ENCODE measurements around the gene UNC5C.

UNC5C gene

DNA sequence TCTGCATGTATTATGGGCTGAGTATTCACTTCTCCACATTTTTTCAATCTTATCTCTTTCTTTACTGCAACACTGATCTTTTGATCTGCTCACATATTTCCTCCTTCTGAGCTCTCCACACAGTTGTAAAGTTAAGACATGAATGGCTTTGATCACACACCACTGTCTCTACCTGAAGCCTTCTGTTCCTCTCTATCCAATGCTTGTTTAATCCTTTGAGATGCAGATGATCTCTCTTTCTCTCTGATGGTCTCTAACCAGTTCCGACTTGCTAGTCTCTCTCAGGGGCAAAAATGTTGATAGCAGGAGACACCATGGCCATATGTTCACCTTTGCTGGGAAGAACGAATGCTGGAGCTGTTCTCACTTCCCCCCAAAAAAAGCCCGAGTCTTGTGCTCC lies 162.4 kb downstream of the UNC5C start:
- no peak for DNase-seq

- no peak for DNase-seq
Measured at GRCh38 chr4:95381843-95382580, 166.8 kb downstream of the UNC5C start.

DNA sequence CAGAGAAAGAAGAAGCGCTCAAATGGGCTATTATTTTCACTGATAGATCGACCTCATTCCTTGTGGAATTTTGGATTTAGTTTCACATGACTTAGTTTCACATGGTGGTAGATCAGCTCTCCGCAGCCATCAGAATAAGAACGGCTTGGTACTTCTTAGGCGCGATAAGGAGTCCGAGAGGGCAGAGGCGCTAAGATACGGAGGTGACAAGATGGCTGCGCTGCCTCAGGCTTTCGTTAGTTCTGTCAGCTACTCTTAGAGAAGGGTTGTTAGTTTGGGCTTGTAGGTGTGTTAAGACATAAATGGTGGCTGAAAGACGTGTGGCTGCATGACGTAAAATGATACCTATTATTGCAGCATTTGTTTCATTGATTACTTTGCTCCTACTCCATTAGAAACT lies 169.1 kb downstream of the UNC5C start:
- DNase-seq = no peak

GRCh38 chr4:95377366-95377900 lies 171.3 kb downstream of the UNC5C start:
- DNase-seq = no peak

DNA sequence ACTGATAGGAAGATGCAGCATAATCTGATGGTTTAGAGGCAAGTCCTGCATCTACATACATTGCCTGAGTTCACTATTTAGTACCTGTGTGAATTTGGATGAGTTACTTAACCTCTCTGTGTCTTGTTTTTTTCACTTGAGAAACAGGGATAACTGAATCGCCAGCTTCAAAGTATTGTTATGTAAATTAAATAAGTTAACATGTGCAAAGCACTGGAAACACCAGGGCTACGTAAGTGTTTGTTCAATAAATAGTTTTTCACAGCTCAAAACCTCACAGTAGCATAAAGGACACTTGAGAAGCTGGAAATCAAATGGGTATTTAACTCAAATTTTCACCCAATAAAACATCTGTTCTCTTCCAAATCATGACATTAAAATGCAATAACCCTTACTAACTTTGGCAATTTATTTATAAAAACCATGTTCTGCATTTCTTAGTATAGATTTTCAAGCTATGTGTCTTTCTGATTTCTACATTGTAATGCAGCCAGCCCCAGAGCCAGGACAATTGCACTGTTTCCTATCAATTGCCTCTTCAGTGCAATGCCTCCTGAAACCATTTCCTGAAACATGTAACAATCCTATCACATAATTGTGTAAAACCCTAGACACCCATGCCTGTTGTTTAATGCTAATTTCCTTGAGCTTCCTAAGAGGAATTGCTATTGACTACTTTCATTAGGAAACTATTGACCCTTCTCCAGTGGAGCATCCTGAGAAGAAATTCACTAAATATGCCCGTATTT lies 177.1 kb downstream of the UNC5C start:
- DNase-seq = no peak

DNA sequence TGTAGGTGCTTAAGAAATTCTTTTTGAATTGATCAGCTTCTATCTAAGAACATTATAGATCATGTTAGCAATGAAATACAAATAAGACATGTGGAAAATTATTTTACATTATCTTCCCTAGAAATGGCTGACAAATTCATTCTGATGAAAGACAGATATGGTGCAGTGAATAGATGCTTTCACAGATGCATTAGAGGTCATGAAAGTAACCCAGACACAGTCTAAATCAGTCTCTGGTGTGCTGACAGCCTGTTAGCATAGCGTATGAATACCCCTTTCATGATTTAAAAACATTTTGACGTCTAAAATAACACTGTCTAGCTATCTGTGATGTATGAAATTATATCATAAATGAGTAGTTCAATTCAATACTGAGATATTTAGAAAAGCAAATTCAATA lies 180.9 kb downstream of the UNC5C start:
- no peak for DNase-seq

DNA sequence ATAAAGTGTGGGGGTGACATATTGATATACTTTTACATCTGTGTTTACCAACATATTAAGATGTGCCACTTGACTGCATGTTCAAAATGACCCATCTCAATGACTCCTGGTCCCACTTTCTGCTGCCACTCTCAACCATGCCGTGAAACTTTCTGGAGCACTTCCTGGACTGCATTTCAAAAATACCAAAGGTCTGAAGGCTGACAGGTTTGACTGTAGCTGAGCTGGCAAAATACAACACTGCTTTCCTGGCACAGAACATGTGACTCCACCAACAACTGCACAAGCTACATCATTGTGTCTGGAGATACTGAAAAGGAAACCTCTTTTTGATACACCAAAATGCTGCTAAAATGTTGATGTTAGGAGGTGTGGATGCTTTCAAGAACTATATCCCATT lies 184.8 kb downstream of the UNC5C start:
- no peak for DNase-seq

DNA sequence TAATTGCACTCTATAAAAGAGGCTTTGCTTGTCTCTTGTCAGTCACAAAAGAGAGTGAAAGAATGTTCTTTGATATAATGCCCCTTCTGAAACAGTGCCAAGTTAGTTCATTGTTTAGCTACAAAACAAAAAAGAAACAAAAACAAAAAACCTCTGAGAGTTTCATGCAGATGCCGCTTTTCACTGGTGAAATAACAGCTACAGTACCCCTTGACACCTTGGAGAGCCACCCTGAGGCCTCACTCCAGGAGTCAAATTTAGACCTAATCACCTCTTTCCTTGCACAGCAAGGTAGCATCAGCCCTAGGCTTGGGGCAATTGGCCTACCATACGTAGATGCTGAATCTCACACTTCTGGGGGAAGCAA lies 185.2 kb downstream of the UNC5C start:
- DNase-seq = no peak

DNA sequence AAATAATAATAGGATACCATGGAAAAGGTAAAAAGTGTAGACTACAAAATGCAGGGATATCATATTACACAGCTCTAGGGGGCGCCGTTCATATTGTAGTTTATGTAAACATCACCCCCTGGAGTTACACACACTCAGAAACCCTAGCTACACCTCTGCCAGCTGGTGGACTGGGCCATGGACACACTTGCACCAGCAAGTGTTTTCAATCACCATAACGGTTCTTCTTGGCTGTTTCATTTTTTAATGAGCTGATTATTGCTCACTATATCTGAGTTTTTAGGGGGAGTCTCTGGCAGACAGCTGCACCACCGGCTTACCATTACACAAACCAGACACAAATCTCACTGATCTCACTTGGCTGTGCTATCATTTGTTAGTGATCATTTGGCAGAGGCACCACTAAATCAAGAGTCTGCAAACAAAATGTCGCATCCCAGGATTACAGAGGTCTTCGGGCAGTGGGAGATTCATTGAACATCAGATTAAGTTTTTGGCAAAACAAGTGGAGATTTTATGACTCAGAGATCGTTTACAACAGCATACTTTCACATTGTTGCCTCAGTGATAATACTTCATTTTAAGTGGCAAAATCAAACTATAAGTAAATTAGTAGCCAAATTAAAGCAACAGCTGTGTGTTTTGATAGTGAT lies 185.7 kb downstream of the UNC5C start:
- DNase-seq = peak; percentile 7

DNA sequence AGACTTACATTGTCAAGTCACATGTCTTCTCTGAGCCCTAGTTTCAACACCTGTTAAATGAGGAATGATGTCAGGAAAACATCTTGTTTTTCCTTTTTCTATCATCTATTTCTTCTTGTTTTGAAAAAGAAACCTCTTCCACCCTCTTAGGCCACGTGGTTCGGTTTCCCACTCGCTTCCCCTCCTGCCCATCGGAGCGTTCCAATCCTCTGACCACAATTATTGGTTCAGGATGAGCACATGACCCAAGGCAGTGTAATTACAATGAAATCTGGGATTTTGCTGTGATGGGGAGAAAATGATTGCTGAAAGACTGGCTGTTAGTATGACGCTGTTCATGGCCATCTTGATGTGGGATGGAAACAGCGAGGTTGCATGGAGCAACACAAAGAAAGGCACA lies 186.7 kb downstream of the UNC5C start:
- no peak for DNase-seq

- no peak for DNase-seq
Measured at GRCh38 chr4:95361696-95361965, 187.1 kb downstream of the UNC5C start.

- DNase-seq = no peak
Measured at GRCh38 chr4:95360906-95361695, 187.7 kb downstream of the UNC5C start.

GRCh38 chr4:95360256-95360903 lies 188.4 kb downstream of the UNC5C start:
- no peak for DNase-seq

DNA sequence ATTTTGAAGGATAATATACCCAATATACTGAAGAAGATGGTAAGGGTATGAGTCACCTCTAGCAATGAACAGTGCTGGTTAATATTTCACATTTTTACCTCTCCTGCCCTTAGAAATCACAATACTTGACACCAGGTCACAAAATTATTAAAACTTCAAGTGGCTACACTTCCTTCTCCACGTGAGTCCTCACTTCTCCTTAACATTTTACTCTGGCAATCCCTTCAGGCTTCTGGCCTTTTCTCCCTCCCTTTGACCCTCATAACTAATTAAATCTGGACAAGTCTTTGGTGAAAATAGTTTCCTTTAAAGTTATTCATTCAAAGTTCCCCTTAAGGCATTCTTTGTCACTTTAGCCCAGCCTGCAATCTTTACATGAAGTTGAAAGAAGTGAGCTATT lies 190.4 kb downstream of the UNC5C start:
- no peak for DNase-seq

DNA sequence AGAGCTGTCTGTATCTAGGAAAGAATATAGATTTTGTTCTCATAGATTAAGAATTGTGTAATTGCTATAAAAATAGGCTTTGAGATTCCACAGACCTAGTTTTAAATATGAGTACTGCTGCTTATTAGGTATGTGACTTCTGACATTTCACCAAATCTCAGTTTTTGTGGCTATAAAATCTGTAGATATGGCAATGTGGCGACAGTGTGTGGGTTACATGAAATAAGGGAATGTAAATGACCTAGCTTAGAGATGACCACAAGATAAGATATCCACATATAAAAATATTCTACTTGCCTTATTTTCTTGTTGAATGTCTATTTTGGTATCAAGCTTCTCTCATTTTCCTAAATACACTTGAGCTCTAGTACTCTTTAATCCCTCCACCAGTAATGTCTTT lies 193.8 kb downstream of the UNC5C start:
- no peak for DNase-seq

- DNase-seq = no peak
Measured at GRCh38 chr4:95348418-95348817, 200.4 kb downstream of the UNC5C start.

DNA sequence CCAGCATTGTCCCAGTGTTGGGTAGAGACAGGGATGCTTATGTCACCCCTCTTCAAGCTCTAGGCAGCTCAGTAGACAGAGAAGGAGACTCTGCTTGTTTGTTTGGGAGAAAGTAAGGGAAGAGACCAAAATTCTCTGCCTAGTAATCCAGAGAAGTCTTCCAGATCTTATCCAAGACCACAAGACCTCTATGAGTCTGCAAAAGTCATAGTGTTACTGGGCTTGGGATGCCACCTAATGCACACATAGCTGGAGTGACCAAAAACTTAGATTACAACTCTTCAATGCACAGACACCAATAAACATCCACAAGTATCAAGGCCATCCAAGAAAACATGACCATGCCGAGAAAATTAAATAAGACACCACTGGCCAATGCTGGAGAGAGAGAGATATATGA lies 205.5 kb downstream of the UNC5C start:
- DNase-seq = no peak

DNA sequence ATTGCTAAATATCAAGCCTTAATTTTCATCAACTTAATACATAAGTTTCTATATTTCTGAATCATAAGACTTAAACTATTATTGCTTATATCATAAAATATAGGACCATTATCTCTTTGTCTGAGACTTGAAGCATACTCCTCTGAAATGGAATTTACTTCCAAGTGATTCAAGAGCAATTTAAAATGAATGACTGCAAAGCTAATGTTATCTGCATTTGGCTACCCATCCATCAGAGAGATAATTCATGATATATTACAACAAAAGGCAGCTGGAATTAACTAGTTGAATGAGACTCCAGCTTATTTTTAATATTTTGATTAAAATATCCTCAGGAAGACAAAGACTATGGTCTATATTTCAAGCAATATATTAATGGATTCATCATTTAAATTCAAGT lies 208.6 kb downstream of the UNC5C start:
- DNase-seq = no peak

GRCh38 chr4:95325665-95326064 lies 223.1 kb downstream of the UNC5C start:
- DNase-seq = no peak

DNA sequence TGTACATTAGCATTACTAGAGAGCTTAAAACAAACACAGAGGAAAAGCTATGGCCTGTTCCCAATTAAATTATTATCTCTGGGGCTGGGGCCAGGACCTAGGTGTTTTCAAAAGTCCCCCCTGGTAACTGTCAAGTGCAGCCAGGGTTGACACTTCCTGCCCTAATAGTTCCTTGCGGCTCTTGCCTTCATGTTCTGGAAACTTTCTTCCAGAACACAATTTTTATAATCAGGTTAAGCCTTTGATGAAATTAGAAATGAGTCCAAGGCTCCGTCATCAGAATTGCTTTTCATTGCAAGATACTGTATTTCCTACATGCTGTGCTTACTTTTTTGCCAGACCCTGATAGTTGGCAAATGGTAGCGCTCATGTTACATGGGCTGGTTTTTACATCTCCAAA lies 229.6 kb downstream of the UNC5C start:
- no peak for DNase-seq

DNA sequence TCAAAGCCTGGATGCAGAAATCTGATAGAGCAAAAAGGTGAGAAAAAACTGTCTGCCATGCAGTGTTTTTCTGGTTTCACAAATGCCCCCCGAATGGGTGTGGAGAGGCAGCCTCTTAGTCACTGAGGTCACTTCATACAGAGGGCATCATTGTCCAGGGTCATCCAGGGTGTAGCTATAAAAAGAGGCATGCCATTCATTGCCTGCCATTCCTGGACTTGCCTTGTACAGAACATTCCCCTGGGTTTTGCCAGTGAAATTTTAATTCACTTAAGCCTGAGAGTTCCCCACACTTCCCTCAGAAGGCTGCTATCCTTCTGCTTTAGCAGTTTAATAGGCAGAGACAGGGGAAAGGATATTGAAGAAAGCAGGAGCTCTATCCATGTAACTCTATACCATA lies 230.3 kb downstream of the UNC5C start:
- DNase-seq = no peak

- no peak for DNase-seq
Measured at GRCh38 chr4:95318044-95318443, 230.7 kb downstream of the UNC5C start.
